GM18508 (cell line): ENCODE results near the gene ANKS1B.
"Not testable (repeated sequence)": the region's sequence is repeated elsewhere in the genome, so short reads cannot be mapped to it uniquely, and the experiment has no call there.

Experiments used
- ATAC-seq: cut with Tn5 transposase; IDR thresholded peaks from one replicate; pipeline ENCODE4 v1.9.1; 2021; ENCODE audit warnings: moderate number of reproducible peaks; ENCODE audit not compliant: insufficient read depth, unreplicated experiment

The ANKS1B gene

DNA sequence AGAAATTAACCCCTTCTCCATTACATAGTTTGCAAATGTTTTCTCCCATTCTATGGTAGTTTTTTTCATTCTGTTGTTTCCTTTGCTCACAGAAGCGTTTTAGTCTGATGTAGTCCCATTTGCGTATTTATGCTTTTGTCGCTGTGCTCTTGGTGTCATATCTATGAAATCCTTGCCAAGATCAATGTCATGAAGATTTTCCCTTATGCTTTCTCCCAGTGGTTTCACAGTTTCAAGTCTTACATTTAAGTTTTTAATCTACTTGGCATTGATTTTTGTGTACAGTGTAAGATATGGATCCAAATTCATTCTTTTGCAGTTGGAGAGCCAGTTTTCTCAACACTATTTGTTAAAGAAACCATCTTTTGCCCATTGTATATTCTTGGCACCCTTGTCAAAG lies 982.0 kb downstream of the ANKS1B start:
- no peak for ATAC-seq

DNA sequence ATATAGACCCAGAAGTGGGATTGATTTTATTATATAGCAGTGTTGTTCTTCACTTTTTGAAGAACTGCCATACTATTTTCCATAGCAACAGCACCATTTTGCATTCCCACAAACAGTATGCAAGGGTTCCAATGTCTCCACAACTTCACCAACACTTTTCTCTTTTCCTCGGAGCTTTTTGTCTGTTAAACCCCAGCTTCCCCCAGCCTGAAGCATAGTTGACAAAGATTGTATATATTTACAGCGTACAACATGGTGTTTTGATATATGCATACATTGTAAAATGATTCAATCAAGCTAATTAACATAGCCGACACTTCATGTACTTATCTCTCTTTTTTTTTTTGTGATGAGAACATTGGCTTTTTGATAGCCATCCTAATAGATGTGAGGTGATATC lies 982.6 kb downstream of the ANKS1B start:
- no peak for ATAC-seq

DNA sequence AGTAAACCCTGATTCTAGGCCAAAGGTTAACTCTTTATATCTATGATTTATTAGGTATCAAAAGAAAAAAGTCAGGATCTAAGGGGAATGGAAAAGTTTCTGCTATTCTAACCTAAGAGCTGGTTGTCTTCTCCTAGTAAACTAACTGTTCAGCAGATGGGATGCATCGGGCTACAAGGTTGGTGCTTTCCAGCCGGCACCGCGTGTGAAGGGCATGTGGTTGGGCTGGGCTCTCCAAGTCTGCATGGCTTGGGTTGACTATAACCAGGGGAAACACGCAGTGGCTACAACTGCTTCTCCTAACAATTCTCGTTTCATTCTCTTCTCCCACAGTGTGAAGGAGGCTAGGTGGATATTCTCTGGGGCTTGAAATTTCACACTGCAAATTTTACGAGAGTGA lies 985.2 kb downstream of the ANKS1B start:
- no peak for ATAC-seq

DNA sequence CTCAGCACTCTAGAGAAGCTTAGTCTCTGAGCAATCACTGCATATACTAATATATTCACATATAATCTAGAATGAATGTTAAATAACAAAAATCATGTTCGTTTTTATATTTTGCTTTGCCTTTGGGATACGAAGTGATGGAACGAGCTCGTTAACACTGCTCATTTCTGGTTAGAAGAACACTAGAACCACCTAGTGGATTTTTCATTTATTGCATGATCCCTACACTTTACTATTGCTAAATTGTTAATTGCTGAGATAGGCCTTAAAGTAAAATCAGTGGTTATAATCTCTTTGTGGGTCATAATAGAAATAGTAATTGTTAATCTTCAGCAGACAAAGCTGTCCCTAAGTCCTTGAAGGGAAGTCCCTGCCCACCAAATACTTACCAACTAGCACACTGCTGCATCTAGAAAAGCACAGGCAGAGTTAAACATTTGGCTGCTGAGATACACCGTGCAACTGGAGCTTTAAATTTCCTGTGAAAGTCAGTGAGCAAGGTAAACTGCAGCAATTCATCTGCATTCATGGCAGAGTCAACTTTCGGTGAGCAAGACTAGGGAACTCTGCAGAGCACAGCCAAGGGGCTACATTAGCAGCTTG lies 985.9 kb downstream of the ANKS1B start:
- ATAC-seq = peak; percentile 85

DNA sequence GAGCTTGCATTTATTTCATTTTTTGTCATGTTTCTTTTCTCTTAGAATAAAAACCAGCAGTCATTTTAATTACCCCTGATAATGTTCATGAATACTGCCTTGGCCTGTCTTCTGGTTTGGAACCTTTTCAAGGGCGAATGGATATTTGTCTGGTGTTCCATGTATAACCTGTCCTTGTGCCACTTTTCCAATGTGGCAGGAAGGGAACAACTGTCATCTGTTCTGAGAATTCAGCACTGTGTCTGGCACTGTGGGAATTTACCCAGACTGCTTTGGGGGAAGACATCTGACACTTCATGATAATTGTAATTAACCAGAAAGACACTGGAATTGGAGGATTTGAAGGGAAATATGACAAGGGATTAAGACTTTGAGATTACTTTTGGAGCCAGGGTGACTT lies 986.8 kb downstream of the ANKS1B start:
- no peak for ATAC-seq

- no peak for ATAC-seq
Measured at GRCh38 chr12:98990648-98991047, 994.1 kb downstream of the ANKS1B start.

GRCh38 chr12:98985156-98985555 lies 999.6 kb downstream of the ANKS1B start:
- ATAC-seq = no peak

DNA sequence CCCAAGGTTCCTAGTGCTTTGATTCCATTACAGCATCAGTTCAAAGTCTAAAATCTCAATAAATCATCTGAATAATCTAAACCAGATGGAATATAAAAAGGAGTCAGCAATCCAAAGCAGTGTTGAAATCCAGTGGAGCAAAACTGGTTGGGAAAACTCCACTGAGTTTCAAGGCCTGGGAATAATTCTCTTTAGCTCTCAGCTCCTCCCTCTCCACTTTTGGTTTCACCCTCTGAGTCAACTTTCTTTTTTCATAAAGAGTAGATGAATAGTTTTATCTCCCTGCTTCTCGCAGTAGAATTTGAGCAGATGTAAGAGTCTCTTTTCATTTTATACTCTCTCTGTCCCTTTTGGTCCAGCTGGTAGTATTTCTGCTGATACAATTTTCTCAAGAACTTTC lies 1001.1 kb downstream of the ANKS1B start:
- ATAC-seq = no peak

- ATAC-seq = no peak
Measured at GRCh38 chr12:98980508-98980907, 1004.2 kb downstream of the ANKS1B start.

- ATAC-seq = no peak
Measured at GRCh38 chr12:98977186-98977585, 1007.5 kb downstream of the ANKS1B start.

DNA sequence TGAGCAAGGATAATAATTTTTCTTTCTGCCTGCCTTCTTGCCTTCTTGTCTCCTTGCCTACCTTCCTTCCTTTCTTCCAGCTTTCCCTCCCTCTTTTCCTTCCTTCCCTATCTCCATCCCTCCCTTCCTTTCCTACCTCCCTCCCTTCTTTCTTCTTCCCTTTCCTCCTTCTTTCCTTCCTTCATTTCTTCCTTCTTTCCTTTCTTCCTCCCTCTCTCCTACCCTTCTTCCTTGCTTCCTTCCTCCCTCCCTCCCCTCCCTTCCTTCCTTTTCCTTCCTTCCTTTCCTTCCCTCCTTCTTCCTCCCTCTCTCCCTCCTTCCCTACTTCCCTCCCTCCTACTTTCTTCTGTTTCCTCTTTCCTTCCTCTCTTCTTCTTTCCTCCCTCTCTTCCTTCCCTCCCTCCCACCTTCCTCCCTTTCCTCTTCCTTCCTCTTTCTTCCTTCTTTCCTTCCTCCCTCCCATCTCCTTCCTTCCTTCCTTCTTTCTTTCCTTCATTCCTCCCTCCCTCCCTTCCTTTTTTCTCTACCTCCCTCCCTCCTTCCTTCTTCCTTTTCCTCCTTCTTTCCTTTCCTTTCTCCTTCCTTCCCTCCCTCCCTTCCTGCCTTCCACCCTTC lies 1009.9 kb downstream of the ANKS1B start:
- no peak for ATAC-seq

DNA sequence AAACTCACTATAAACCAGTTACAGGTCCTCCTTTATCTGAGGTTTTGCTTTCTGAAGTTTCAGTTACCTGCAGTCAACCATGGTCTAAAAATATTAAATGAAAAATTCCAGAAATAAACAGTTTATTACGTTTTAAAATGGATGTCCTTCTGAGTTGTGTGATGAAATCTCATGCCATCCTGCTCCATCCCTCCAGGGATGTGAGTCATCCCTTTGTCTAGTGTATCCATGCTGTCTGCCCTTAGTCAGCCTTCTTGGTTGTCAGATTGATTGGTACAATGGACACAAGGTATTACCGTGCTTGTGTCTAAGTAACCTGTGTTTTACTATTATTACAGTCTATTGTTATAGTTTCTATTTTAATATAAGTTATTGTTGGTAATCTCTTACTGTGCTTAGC lies 1011.3 kb downstream of the ANKS1B start:
- ATAC-seq = no peak

- ATAC-seq = no peak
Measured at GRCh38 chr12:98970950-98971349, 1013.8 kb downstream of the ANKS1B start.

GRCh38 chr12:98970210-98970609 lies 1014.5 kb downstream of the ANKS1B start:
- no peak for ATAC-seq

DNA sequence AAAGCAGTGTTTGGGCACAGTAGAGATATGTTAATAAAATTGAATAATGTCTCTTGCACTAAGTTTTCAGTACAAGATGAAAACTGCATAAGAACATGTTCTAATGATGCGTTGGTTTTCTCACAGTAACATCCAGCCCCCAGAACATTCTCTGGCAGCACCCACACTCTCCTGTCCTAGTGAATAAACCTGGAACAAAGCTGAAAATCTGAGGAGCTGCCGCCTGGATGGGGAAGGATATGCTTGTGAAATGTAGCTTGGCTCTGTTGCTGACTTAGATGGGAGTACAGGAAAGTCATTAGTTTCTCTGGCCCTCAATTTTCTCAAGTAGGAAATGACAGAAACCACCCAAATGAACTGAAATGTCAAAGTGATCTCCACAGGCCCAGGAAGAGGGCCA lies 1015.8 kb downstream of the ANKS1B start:
- no peak for ATAC-seq

- ATAC-seq = not testable (repeated sequence)
Measured at GRCh38 chr12:98957135-98957534, 1027.6 kb downstream of the ANKS1B start.

- peak; percentile 87 for ATAC-seq
Measured at GRCh38 chr12:98955284-98955683, 1029.5 kb downstream of the ANKS1B start.

GRCh38 chr12:98954506-98954905 lies 1030.2 kb downstream of the ANKS1B start:
- no peak for ATAC-seq

GRCh38 chr12:98951406-98951805 lies 1033.3 kb downstream of the ANKS1B start:
- no peak for ATAC-seq

GRCh38 chr12:98948343-98948949 lies 1036.3 kb downstream of the ANKS1B start:
- no peak for ATAC-seq

GRCh38 chr12:98945864-98946263 lies 1038.9 kb downstream of the ANKS1B start:
- no peak for ATAC-seq

DNA sequence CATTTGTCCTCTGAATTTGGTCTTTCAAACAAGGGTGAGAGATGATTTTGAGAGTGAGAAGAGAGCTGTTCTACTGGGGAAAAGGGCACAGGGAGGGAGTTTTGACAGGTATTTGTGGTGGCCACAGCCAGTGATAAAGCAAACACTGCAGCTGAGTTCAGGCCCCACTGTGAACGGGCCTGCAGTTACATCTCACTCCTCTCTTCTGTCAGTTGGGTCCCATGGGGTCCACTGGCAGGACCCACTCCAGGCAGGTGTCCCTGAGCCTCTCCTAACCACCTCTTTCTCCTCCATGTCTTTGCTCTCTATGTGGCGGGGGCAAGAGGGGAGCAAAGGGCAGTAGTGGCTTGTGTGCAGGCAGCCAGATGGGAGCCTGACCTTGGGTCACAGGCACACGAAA lies 1044.8 kb downstream of the ANKS1B start:
- ATAC-seq = no peak
